ENCODE measurements around the gene CLPTM1.
A peak's percentile ranks its signal among the peaks of the same experiment; 100 is the strongest.

Gene CLPTM1

DNA sequence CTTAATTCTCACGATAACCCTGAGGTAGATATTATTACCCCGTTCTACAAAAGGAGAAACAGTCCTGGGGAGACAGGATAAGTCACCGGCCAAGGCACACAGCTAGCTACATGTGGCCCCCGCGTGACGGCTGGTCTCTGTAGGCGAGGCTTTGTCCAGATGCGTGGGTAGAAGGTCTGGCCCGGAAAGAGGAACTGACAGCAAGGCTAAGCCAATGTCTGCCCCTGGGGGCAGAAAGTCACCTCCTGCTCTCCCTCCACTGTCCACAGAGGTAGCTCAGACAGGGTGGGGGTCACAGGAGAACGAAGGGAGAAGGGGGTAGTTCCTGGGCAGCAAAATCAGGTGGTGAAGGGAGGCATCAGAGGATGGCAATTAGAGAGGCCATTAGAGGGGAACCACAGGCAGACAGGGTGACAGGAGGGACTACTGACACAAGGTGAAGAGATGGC is 11.4 kb upstream of the CLPTM1 start:
- H3K36me3 ChIP-seq (ENCODE audit: control insufficient read depth in 2 of 2, insufficient read depth in 2 of 2, low read length in 2 of 2) = no peaks in the 10 kb centered on the region
- no peaks in the 10 kb centered on the region for H3K9me3 ChIP-seq (ENCODE audit: control insufficient read depth in 2 of 2, low read length in 2 of 2)
- peak overlapping the region in 1 of 2 donors; percentile 23 for H3K27ac ChIP-seq (ENCODE audit: low read depth in 2 of 2, low read length in 2 of 2)
- no peaks in the 10 kb centered on the region for H3K4me1 ChIP-seq (ENCODE audit: control insufficient read depth in 2 of 2, insufficient read depth in 2 of 2, low read length in 2 of 2)
- no peaks in the 10 kb centered on the region for H3K27me3 ChIP-seq (ENCODE audit: control insufficient read depth in 2 of 2, insufficient read depth in 2 of 2, low read length in 2 of 2)
- no peak overlapping the region for H3K9ac ChIP-seq (ENCODE audit: low read depth in 1 of 2, low read length in 2 of 2)
- no peak overlapping the region for H3K4me3 ChIP-seq (ENCODE audit: low read length in 2 of 2)

DNA sequence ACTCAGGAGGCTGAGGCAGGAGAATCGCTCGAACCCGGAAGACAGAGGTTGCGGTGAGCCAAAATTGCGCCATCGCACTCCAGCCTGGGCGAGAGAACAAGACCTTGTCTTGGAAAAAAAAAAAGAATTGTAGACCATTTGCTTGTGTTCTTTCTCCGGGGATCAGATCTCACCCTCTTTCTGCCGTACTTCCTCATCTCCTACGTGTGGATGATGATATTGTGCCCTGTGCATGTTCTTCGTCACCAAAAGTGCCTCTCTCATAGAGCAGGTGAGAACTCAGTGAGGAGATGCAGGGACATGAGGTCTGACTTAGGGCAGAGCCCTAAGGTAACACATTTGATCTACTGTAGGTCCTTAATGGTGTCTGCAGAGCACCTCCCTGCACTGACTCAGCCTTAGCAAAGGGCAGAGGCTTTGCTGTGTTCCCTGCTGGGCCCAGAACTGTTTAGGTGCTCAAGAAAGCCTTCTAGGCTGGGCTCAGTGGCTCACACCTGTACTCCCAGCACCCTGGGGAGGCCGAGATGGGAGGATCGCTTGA is 8.1 kb upstream of the CLPTM1 start:
- H3K9ac ChIP-seq (ENCODE audit: low read depth in 1 of 2, low read length in 2 of 2) = no peak overlapping the region
- no peak overlapping the region for H3K4me3 ChIP-seq (ENCODE audit: low read length in 2 of 2)
- H3K4me1 ChIP-seq (ENCODE audit: control insufficient read depth in 2 of 2, insufficient read depth in 2 of 2, low read length in 2 of 2) = no peaks in the 10 kb centered on the region
- H3K9me3 ChIP-seq (ENCODE audit: control insufficient read depth in 2 of 2, low read length in 2 of 2) = no peaks in the 10 kb centered on the region
- H3K36me3 ChIP-seq (ENCODE audit: control insufficient read depth in 2 of 2, insufficient read depth in 2 of 2, low read length in 2 of 2) = no peaks in the 10 kb centered on the region
- H3K27ac ChIP-seq (ENCODE audit: low read depth in 2 of 2, low read length in 2 of 2) = no peak overlapping the region
- no peaks in the 10 kb centered on the region for H3K27me3 ChIP-seq (ENCODE audit: control insufficient read depth in 2 of 2, insufficient read depth in 2 of 2, low read length in 2 of 2)

DNA sequence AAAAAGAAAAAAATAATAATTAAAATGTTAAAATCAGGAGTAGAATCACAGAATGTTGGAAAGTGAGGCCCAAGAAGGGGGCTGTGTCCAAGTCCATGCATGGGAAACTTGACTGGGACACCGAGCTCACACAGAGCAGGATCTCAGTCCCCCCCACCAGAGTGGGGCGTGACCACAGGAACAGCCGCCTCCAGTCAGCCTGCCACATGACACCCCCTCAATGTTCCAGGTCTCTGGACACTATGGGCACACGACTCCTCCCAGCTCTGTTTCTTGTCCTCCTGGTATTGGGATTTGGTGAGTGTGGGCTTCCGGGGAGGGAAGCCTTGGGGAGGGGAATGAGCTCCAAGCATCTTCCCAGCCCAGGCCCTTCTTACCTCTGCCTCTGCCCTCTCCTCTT is 6.9 kb upstream of the CLPTM1 start:
- Histone ChIP-seq H3K4me3 (ENCODE audit: low read length in 2 of 2) (no peak overlapping the region), H3K36me3 (ENCODE audit: control insufficient read depth in 2 of 2, insufficient read depth in 2 of 2, low read length in 2 of 2) (no peaks in the 10 kb centered on the region), H3K4me1 (ENCODE audit: control insufficient read depth in 2 of 2, insufficient read depth in 2 of 2, low read length in 2 of 2) (no peaks in the 10 kb centered on the region)

DNA sequence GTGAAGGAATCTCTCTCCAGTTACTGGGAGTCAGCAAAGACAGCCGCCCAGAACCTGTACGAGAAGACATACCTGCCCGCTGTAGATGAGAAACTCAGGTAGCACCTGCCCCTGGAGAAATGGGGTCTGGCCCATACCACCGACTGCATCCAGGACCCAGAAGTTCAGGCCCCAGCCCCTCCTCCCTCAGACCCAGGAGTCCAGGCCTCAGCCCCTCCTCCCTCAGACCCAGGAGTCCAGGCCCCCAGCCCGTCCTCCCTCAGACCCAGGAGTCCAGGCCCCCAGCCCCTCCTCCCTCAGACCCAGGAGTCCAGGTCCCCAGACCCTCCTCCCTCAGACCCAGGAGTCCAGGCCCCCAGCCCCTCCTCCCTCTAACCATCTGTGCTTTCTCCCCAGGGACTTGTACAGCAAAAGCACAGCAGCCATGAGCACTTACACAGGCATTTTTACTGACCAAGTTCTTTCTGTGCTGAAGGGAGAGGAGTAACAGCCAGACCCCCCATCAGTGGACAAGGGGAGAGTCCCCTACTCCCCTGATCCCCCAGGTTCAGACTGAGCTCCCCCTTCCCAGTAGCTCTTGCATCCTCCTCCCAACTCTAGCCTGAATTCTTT is 6.3 kb upstream of the CLPTM1 start:
- Histone ChIP-seq H3K36me3 (ENCODE audit: control insufficient read depth in 2 of 2, insufficient read depth in 2 of 2, low read length in 2 of 2) (no peaks in the 10 kb centered on the region), H3K4me1 (ENCODE audit: control insufficient read depth in 2 of 2, insufficient read depth in 2 of 2, low read length in 2 of 2) (peaks cover under 1 to 4% of the 10 kb centered on the region in 2 donors), H3K27ac (ENCODE audit: low read depth in 2 of 2, low read length in 2 of 2) (no peak overlapping the region), H3K9ac (ENCODE audit: low read depth in 1 of 2, low read length in 2 of 2) (no peak overlapping the region), H3K4me3 (ENCODE audit: low read length in 2 of 2) (no peak overlapping the region), H3K9me3 (ENCODE audit: control insufficient read depth in 2 of 2, low read length in 2 of 2) (no peaks in the 10 kb centered on the region), H3K27me3 (ENCODE audit: control insufficient read depth in 2 of 2, insufficient read depth in 2 of 2, low read length in 2 of 2) (no peaks in the 10 kb centered on the region)

More for the DNA sequence above, 6.9 kb upstream of the CLPTM1 start:
- H3K9me3 ChIP-seq (ENCODE audit: control insufficient read depth in 2 of 2, low read length in 2 of 2) = no peaks in the 10 kb centered on the region
- no peaks in the 10 kb centered on the region for H3K27me3 ChIP-seq (ENCODE audit: control insufficient read depth in 2 of 2, insufficient read depth in 2 of 2, low read length in 2 of 2)
- H3K9ac ChIP-seq (ENCODE audit: low read depth in 1 of 2, low read length in 2 of 2) = no peak overlapping the region
- no peak overlapping the region for H3K27ac ChIP-seq (ENCODE audit: low read depth in 2 of 2, low read length in 2 of 2)

DNA sequence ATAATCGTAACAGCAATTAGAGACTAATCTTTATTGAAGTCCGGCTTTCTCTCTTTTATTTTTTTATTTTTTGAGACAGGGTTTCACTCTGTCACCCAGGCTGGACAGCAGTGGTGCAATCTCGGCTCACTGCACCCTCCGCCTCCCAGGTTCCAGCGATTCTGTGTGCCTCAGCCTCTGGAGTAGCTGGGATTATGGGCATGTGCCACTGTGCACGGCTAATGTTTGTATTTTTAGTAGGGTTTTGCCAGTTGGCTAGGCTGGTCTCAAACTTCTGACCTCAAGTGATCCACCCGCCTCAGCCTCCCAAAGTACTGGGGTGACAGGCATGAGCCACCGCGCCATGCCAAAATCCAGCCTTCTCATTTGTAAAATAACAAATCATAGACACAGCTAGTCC is 5.6 kb upstream of the CLPTM1 start:
- H3K4me3 ChIP-seq (ENCODE audit: low read length in 2 of 2) = no peak overlapping the region
- H3K9me3 ChIP-seq (ENCODE audit: control insufficient read depth in 2 of 2, low read length in 2 of 2) = no peaks in the 10 kb centered on the region
- H3K27ac ChIP-seq (ENCODE audit: low read depth in 2 of 2, low read length in 2 of 2) = no peak overlapping the region
- no peak overlapping the region for H3K9ac ChIP-seq (ENCODE audit: low read depth in 1 of 2, low read length in 2 of 2)
- H3K4me1 ChIP-seq (ENCODE audit: control insufficient read depth in 2 of 2, insufficient read depth in 2 of 2, low read length in 2 of 2) = peaks cover 7 to 10% of the 10 kb centered on the region in 2 donors
- no peaks in the 10 kb centered on the region for H3K36me3 ChIP-seq (ENCODE audit: control insufficient read depth in 2 of 2, insufficient read depth in 2 of 2, low read length in 2 of 2)
- no peaks in the 10 kb centered on the region for H3K27me3 ChIP-seq (ENCODE audit: control insufficient read depth in 2 of 2, insufficient read depth in 2 of 2, low read length in 2 of 2)

DNA sequence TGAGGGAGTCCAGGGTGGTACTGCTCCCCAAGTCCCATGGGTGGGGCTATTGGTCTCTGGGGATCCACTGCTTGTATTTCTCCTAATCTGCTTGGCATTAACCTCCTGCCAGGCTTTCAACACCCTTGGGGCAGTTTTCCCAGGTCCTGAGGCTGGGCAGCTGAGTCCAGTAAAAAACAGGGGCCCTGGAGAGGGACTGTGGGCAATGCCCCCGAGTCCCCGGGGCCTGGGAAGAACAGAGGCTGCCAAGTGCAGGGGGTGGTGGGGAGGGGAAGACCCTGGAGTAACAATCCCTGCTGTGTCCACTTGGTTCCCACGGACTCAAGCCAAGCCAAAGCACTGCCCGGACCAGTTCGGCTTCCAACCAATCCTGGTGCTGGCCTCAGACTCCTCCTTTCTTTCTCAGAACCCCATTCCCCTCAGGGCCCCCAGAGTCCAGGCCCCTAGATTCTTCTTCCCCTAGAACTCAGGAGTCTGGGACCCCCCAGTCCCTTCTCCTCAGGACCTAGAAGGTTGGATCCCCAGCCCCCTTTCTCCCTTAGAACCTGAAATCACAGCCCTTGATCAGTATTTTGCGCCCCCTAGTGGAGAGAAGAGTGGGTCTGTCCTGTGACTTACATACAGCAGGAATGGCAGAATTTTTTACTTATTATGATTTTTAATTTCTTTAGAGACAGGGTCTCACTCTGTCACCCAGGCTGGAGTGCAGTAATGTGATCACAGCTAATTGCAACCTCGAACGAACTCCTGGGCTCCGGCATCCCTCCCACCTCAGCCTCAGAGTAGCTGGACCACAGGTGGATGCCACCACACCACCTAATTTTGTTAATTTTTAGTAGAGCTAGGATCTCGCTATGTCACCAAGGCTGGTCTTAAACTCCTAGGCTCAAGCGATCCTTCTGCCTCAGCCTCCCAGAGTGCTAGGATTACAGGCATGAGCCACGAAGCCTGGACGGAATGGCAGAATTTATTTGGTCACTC is 3.7 kb upstream of the CLPTM1 start:
- H3K27ac ChIP-seq (ENCODE audit: low read depth in 2 of 2, low read length in 2 of 2) = no peak overlapping the region
- no peak overlapping the region for H3K4me3 ChIP-seq (ENCODE audit: low read length in 2 of 2)
- no peak overlapping the region for H3K9ac ChIP-seq (ENCODE audit: low read depth in 1 of 2, low read length in 2 of 2)
- no peaks in the 10 kb centered on the region for H3K36me3 ChIP-seq (ENCODE audit: control insufficient read depth in 2 of 2, insufficient read depth in 2 of 2, low read length in 2 of 2)
- H3K27me3 ChIP-seq (ENCODE audit: control insufficient read depth in 2 of 2, insufficient read depth in 2 of 2, low read length in 2 of 2) = no peaks in the 10 kb centered on the region
- H3K9me3 ChIP-seq (ENCODE audit: control insufficient read depth in 2 of 2, low read length in 2 of 2) = no peaks in the 10 kb centered on the region
- peaks cover 15 to 19% of the 10 kb centered on the region in 2 donors for H3K4me1 ChIP-seq (ENCODE audit: control insufficient read depth in 2 of 2, insufficient read depth in 2 of 2, low read length in 2 of 2)

DNA sequence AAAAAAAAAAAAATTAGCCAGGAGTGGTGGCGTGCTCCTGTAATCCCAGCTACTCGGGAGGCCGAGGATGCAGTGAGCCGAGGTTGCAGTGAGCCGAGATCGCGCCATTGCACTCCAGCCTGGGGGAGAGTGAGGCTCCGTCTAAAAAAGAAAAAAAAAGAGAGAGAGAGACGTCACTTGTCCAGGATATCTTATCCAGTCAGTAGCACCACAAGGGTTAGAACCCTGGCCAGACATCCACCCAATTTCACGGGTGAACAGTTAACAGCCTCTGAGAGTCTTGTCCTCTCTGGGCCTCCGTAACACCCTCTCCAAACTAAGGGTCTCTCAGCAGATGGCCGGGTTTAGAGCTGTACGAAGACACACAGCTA is 917 bp upstream of the CLPTM1 start:
- peaks cover 18 to 29% of the 10 kb centered on the region in 2 donors for H3K4me1 ChIP-seq (ENCODE audit: control insufficient read depth in 2 of 2, insufficient read depth in 2 of 2, low read length in 2 of 2)
- peak overlapping the region; percentile 95 to 100 for H3K4me3 ChIP-seq (ENCODE audit: low read length in 2 of 2)
- H3K36me3 ChIP-seq (ENCODE audit: control insufficient read depth in 2 of 2, insufficient read depth in 2 of 2, low read length in 2 of 2) = peaks cover 0 to 3% of the 10 kb centered on the region in 2 donors
- peak overlapping the region; percentile 93 to 99 for H3K9ac ChIP-seq (ENCODE audit: low read depth in 1 of 2, low read length in 2 of 2)
- H3K9me3 ChIP-seq (ENCODE audit: control insufficient read depth in 2 of 2, low read length in 2 of 2) = no peaks in the 10 kb centered on the region
- peak overlapping the region; percentile 93 to 98 for H3K27ac ChIP-seq (ENCODE audit: low read depth in 2 of 2, low read length in 2 of 2)
- H3K27me3 ChIP-seq (ENCODE audit: control insufficient read depth in 2 of 2, insufficient read depth in 2 of 2, low read length in 2 of 2) = no peaks in the 10 kb centered on the region

DNA sequence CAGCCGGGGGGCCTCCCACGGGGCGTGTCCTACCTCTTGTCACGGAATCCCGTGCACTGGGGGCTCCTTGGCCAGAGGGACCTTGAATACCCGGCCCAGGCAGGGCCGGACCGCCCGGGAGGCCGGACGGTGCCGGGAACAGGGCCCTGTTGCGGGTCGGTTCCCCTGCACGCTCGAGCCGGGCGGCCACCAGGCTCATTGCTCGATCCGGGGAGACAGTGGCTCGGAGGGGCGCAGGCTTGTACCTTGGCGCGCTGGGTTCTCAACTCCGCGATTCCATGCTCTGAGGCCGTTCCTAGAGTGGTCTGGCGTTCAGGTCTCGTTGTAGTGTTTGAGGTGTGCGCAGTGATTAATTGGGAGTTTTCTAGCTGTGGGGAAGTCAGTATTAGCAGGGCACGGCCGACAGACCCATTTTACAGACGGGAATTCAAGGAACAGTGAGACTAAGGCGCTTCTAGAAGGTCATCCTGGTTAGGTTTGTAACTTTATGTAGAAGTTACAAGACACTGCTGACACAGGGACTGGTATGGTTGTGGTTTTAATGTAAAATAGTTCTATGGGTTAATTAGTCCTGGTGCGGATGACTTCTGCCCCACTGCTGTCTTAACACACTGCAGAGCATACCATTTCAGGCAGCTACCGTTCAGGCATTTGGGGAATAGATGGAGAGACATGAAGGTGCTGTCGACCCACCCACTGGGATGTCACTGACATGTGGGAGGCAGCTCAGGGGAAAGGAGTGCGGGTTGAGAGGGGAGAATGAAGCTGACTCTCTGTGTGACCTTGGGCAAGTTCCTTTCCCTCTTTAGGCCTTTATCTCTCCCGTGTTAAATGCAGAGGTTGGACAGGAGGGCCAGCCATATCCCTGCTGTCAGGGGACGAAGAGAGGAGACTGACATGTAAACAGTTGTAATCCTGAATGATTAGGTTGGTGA is 592 bp downstream of the CLPTM1 start:
- H3K4me1 ChIP-seq (ENCODE audit: control insufficient read depth in 2 of 2, insufficient read depth in 2 of 2, low read length in 2 of 2) = peaks cover 20 to 29% of the 10 kb centered on the region in 2 donors

DNA sequence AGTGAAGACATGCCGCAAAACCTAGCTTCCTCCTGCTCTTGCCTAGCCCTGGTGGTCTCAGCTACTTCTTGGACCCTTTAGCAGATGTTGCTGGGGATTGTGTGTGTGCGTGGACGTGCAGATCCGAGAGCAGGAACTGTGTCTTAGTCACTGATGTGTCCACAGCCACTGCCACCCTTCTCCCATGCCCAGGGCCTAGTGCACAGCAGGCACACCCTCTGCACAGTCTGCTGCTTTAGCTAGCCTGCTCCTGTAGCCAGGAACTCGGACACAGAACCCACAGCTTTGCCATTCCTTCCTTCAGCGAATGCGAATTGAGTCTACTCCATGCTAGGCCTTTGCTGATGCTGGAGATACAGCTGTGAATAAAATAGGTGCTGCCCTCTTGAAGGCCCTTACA is 2.3 kb downstream of the CLPTM1 start:
- no peak overlapping the region for H3K9ac ChIP-seq (ENCODE audit: low read depth in 1 of 2, low read length in 2 of 2)
- H3K36me3 ChIP-seq (ENCODE audit: control insufficient read depth in 2 of 2, insufficient read depth in 2 of 2, low read length in 2 of 2) = peaks cover 6 to 10% of the 10 kb centered on the region in 2 donors
- H3K9me3 ChIP-seq (ENCODE audit: control insufficient read depth in 2 of 2, low read length in 2 of 2) = no peaks in the 10 kb centered on the region
- peaks cover 22 to 29% of the 10 kb centered on the region in 2 donors for H3K4me1 ChIP-seq (ENCODE audit: control insufficient read depth in 2 of 2, insufficient read depth in 2 of 2, low read length in 2 of 2)
- no peak overlapping the region for H3K4me3 ChIP-seq (ENCODE audit: low read length in 2 of 2)
- H3K27me3 ChIP-seq (ENCODE audit: control insufficient read depth in 2 of 2, insufficient read depth in 2 of 2, low read length in 2 of 2) = no peaks in the 10 kb centered on the region
- no peak overlapping the region for H3K27ac ChIP-seq (ENCODE audit: low read depth in 2 of 2, low read length in 2 of 2)

More for the DNA sequence above, 592 bp downstream of the CLPTM1 start:
- Histone ChIP-seq H3K36me3 (ENCODE audit: control insufficient read depth in 2 of 2, insufficient read depth in 2 of 2, low read length in 2 of 2) (peaks cover 0 to 3% of the 10 kb centered on the region in 2 donors), H3K9me3 (ENCODE audit: control insufficient read depth in 2 of 2, low read length in 2 of 2) (no peaks in the 10 kb centered on the region), H3K9ac (ENCODE audit: low read depth in 1 of 2, low read length in 2 of 2) (peak overlapping the region; percentile 88 to 91), H3K4me3 (ENCODE audit: low read length in 2 of 2) (peak overlapping the region; percentile 91 to 95), H3K27ac (ENCODE audit: low read depth in 2 of 2, low read length in 2 of 2) (peak overlapping the region in 1 of 2 donors; percentile 72), H3K27me3 (ENCODE audit: control insufficient read depth in 2 of 2, insufficient read depth in 2 of 2, low read length in 2 of 2) (no peaks in the 10 kb centered on the region)

All from mucosa of rectum (tissue), 2 donors.